SH-SY5Y (cell line): ENCODE results near the gene GDA.

Experiments
- GATA2 ChIP-seq: IDR thresholded peaks from 2 replicates; pipeline ENCODE4 v1.6.1; 2011; ENCODE audit warnings: mild to moderate bottlenecking, low read depth, low read length
- GATA3 ChIP-seq: IDR thresholded peaks from 2 replicates; pipeline ENCODE4 v1.6.1; 2011; ENCODE audit warnings: low read depth, mild to moderate bottlenecking, low read length, moderate library complexity

The GDA gene

DNA sequence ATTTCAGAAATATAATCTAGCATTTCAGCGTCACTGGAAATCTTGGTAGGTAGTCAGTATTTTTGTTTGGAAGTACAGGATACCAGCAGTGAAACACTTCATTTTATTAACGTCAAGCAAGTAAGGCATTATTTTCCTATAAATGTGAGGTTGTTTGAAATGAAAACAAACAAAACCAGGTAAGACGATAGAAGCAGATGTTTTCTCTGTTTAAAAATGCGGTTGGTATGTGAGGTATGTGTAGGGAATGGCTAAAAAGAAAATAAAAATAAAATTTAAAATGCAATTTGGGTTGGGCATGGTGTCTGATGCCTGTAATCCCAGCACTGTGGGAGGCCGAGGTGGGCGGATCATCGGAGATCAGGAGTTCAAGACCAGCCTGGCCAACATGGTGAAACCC lies 16.1 kb downstream of the GDA start:
- TF ChIP-seq GATA3, result no peak
- no peak for TF ChIP-seq GATA2

DNA sequence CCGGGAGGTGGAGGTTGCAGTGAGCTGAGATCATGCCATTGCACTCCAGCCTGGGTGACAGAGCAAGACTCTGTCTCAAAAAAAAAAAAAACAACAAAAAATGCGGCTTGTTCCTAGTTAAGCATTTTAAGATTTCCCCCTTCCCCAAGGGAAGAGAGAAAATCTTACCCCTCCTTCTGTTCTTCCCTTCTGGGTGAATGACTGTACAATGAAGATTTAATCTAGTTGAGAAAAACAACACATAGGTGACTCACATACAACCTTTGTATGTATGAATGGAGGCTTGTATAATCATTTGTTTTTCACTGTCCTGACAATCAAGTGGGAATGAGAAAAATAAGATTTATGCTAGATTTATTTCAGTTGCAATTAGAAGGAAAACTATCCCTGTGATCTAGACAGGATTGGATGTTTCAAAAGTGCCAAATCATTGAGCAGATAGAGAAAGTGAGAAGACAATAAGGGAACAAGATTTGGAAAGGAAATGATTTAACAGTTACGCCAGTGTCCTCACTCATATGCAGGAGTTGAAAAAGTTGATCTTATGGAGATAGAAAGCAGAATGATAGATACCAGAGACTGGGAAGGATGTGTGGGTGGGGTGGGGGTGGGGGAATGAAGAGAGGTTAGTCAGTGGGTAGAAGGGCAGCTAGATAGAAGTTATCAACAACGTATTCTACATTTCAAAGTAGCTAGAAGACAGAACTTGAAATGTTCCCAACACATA lies 16.7 kb downstream of the GDA start:
- TF ChIP-seq GATA3 (no peak), GATA2 (no peak)

DNA sequence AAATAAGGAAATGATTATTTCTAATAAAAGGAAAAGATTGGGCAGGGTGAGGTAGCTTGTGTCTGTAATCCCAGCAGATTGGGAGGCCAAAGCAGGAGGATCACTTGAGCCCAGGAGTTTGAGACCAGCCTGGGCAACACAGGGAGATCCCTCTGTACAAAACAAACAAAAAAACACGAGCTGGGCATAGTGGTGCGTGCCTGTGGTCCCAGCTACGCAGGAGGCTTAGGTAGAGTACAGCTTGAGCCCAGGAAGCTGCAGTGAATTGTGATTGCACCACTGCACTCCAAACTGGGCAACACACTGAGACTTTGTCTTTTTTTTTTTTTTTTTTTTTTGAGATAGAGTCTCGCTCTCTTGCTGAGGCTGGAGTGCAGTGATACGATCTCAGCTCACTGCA lies 18.8 kb downstream of the GDA start:
- TF ChIP-seq GATA2 (no peak), GATA3 (no peak)

DNA sequence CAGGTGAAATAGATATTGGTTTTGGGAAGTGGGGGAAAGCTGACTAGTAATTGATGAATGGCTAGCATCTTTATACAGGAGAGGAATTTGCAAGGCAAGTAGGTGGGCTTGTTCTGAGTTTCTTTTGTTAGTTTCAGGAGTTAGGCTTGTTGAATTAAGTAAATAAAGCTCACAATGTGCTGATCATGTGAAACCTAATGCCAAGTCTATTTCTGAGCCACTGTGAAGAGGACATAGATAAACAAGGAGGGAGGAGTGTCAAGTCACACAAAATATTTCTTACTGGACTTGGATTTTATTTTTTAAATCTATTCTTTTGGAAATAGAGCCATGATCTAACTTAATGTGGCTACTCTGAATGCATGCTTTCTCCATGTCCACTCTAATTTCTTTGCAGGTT lies 19.9 kb downstream of the GDA start:
- TF ChIP-seq GATA2 (no peak), GATA3 (no peak)

DNA sequence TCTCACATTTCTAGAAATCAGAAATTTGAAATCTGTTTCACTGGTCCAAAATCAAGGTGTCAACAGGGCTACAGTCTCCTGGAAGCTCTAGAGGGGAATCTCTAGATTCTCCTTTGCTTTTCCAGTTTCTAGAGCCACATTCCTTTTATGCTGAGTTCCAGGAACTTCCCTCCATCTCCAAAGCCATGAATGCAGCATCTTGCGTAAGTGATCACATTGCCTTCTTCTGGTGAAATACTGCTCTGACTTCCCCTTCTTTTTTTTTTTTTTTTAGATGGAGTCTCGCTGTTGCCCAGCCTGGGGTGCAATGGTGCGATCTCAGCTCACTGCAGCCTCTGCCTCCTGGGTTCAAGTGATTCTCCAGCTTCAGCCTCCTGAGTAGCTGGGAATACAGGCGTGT lies 23.8 kb downstream of the GDA start:
- no peak for TF ChIP-seq GATA2
- no peak for TF ChIP-seq GATA3

DNA sequence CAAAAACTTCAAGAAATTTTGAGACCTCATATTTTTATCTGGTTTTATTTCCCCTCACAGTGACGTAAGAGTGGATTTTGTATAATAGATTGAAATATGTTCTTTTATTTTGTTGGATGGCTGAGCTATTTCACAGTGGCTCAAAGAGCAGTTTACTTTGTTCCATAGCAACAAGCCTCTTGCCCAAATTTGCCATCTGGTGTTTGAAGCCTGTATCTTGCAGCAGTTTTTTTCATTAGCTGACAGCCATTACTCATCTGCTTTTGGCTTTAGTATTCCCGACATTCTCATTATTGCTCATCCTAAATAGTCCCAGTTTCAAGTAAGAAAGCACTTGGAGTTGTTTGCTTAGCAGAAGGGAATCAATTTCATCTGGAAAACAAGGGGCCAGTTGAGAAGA lies 36.3 kb downstream of the GDA start:
- no peak for TF ChIP-seq GATA3
- no peak for TF ChIP-seq GATA2

DNA sequence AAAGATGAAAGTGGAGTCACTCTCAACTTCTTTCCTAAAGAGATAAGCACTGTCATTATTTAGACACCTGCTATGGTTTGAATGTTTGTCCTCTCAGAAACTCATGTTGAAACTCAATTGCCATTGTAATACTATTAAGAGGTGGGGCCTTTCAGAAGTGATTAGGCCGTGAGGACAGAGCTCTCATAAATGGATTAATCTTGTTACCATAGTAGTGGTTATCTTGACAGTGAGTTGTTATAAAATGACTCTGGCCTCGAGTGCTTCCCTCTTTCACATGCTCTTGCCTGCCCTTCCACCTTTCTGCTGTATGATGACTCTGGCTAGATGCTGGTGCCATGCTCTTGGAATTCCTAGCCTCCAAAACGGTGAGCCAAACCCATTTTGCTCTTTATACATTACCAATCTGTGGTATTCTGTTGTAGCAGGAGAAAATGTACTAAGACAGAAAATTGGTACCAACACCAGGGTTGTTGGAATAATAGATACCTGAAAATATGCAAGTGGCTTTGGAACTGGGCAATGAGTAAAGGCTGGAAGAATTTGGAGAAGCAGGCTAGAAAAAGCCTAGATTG lies 38.0 kb downstream of the GDA start:
- no peak for TF ChIP-seq GATA3
- TF ChIP-seq GATA2, result no peak

DNA sequence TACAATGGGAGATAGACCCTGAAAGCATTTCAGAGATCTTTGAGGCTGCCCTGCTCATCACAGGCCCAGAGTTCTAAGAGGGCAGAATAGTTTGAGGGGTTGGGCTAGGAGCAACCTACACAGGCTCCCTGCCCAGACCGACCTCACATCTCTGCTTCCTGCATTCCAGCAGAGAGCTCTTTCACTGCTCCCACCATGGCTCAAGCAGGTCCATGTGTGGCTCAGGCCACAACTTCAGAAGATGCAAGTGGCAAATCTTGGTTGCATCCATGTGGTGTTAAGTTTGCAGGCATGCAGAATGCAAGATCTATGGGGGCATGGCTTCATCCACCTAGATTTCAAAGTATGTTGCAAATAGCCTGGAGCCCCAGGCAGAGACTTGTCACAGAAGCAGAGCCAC lies 39.0 kb downstream of the GDA start:
- no peak for TF ChIP-seq GATA3
- TF ChIP-seq GATA2, result no peak

DNA sequence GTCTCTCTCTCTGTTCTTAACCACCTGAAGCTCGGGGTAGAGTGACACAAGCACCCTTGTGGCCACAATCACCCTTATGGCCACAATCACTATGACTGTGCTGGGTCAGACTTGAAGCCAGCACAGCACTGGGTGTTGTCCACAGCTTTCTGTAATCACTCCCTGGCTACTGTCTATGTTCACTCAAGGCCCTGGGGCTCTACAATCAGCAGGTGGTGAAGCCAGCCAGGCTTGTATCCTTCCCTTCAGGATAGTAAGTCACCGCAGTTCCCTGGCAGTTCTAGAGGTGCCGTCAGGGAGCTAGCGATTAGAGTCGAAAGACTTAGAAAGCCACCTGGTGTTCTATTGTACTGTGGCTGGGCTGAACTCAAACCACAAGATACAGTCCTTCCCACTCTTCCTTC lies 44.2 kb downstream of the GDA start:
- TF ChIP-seq GATA2 (no peak), GATA3 (no peak)

DNA sequence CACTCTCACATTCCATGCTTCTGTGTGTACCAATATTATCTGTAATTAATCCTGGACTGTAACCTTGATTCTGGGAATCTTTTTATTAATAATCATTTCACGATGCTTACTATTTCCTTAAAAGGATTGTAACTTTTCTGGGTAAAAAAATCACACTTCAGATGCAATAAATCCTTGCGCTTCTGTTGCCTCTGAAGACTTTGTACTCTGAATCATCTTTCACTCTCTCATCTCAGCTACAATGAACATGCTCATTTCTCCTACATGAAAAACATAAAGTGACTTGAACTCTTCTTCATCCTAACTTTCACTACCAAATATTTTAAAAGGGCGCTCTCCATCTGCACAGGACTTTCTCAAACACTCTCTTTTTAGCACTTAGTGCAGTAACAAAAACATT lies 50.0 kb downstream of the GDA start:
- TF ChIP-seq GATA2 (no peak), GATA3 (no peak)

DNA sequence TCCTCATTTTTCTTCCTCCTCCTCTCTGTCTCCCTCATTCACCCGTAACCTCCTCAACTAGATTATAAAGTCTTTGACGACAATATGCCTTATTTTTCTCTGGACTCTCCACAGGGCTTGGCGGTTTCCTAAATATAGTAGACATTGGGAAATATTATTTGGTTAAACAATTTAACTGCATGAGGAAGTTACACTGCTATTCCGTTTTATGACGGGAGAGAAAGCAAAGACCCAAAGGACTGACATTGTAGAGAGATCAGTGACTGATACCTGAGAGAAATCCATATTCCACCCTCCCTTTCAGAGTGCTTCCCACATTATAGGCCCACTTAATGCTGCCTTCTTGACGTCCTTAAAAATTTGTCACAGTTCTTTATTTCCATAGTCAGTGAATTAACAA lies 51.2 kb downstream of the GDA start:
- no peak for TF ChIP-seq GATA3
- no peak for TF ChIP-seq GATA2

DNA sequence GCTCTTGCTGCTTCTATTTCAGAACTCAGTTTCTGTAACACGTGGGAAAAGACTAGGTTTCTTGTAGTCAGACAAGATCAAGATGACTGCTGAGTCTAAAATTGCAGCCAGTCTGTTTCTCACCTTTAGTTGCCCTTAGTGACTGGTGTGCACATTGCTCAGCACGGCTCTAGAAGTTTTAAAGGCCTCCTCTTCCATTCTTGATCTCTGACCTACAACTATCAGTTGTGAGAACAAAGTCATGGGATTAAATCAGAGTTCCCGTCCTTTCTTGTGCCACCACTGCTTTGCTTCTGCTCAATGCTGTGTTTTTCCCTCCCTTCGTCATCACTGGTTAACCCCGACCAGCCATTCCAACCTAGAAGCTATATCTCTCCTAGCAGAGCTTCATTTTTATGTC lies 52.8 kb downstream of the GDA start:
- TF ChIP-seq GATA3 (no peak), GATA2 (no peak)

DNA sequence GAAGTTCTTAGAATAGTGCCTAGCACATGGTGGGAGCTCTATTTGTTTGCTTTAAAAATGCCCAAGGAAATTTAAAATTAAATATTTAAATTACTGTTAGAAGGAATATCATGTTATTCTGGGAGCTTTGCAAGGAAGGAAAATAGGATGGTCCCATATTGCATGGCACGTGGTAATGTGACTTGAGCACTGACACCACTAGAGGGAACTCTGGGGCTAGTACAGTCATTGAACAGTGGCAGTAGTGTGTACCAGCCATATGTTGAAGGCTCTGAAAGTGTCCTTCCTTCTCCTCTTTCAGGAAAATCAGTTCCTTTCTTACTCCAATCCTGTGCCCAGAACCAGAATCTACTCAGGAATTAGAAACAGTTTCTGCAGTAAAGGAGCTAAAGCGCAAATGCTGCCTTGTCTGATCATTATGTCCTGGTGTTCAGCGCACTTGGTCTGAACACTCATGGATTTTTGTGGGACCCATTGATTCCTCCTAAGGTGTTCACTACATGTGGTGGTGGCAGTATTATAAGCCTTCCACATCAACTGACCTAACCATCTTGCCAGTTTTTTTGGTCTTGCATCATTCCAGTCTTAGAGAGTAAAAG lies 54.1 kb downstream of the GDA start:
- no peak for TF ChIP-seq GATA2

DNA sequence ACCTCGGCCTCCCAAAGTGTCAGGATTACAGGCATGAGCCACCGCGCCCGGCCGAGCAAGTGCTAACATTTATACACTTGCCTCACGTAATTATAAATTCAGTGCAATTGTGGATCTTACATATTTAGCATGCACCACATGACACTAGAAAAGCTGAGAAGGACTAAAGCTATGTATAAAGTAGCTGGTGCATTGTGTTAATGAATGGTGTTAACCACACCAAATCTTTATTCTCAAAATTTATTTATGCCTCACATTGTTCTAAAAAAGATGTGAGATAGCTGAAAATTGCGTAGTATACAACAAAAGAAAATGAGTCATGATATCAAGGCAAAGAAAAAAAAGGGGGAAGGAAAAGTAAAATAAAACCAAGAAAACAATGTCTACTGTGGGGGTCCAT lies 54.8 kb downstream of the GDA start:
- TF ChIP-seq GATA3 (no peak), GATA2 (no peak)

DNA sequence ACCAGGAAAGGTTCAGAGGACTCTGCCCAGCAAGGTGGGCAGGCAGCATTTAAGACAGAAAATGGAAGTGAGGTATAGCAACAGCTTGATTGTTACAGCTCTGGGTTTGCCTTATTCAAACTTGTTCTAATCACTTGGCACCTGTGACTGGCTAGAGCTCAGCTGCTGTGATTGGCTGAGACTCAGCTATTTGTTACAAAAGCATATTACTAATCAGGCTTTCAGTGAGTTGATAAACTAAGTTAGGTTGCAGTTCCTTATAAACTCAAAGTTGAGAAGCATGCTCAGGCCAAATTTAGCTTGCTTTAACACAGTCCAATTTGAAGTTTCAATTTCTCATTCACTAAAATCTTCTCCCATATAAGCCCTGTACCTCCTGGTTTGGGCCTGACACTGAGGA lies 56.3 kb downstream of the GDA start:
- no peak for TF ChIP-seq GATA3

DNA sequence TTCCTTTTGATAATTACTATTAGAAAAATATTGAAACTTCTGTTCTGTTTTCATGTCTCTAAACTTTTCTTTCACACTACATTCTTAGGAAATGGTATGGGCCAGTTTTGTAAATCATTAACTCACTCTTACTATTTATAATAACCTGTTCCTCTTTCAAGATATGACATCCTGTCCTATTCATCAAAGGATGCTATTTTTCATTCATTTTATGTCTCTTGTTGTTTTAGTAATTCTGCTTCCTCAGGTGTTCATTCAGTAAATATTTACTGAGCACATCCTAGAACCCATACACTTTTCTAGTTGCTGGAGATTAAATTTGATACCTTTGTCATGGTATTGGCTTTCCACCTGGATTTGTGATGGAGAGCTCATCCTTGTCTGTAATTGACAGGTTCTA lies 58.0 kb downstream of the GDA start:
- TF ChIP-seq GATA2 (no peak), GATA3 (no peak)

DNA sequence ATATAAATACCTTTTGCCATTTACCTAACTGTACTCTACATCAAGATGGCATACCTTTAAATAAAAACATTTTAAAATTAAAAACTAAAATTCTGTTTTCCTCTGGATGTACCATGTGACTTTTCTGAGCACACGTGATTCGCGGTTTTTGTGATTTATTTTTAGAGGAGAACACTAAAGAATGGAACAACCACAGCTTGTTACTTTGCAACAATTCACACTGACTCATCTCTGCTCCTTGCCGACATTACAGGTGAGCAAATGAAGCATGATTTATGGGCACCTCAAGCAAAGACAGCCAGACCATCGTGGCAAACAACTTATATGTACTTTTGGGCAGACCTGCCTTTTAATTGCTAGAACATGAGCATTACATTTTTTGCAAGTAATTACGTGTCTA lies 61.3 kb downstream of the GDA start:
- TF ChIP-seq GATA3 (no peak), GATA2 (no peak)
